AG09319 (cell line): ENCODE results near the gene NSD2.

Experiments
- DNase-seq: peaks from one replicate; pipeline ENCODE4 v3.0.0-alpha.2; 2010; ENCODE audit warnings: low read depth; ENCODE audit errors: extremely low read depth
- CTCF ChIP-seq: IDR thresholded peaks from 2 replicates; pipeline ENCODE4 v1.5.1; 2011; ENCODE audit warnings: low read depth, mild to moderate bottlenecking, inconsistent platforms, low read length, moderate library complexity

Gene NSD2

GRCh38 chr4:1879485-1879884, 8.3 kb downstream of the NSD2 start:
- TF ChIP-seq CTCF = no peak
- DNase-seq = no peak

GRCh38 chr4:1880332-1880731, 9.1 kb downstream of the NSD2 start:
- TF ChIP-seq CTCF = no peak
- no peak for DNase-seq

GRCh38 chr4:1882850-1883271, 11.7 kb downstream of the NSD2 start:
- TF ChIP-seq CTCF = no peak
- DNase-seq = no peak

GRCh38 chr4:1883583-1883982, 12.4 kb downstream of the NSD2 start:
- no peak for DNase-seq
- no peak for TF ChIP-seq CTCF

GRCh38 chr4:1885414-1885813, 14.2 kb downstream of the NSD2 start:
- no peak for TF ChIP-seq CTCF

GRCh38 chr4:1887052-1887451, 15.9 kb downstream of the NSD2 start:
- no peak for TF ChIP-seq CTCF
- no peak for DNase-seq

More at GRCh38 chr4:1885414-1885813, 14.2 kb downstream of the NSD2 start:
- no peak for DNase-seq

- no peak for TF ChIP-seq CTCF
- no peak for DNase-seq
Observed at GRCh38 chr4:1890979-1891570, 19.9 kb downstream of the NSD2 start.
